Measurements from ENCODE around the gene CYSLTR2. TPM values are rescaled to one million over a fixed set of nuclear protein-coding genes. Genes with fewer than 3 reads are reported as not detected.
"Not testable (repeated sequence)": the region's sequence is repeated elsewhere in the genome, so short reads cannot be mapped to it uniquely, and the experiment has no call there.

The CYSLTR2 gene
- polyA plus RNA-seq, 5 donors = 0.35 to 0.54 (median 0.39) TPM

DNA sequence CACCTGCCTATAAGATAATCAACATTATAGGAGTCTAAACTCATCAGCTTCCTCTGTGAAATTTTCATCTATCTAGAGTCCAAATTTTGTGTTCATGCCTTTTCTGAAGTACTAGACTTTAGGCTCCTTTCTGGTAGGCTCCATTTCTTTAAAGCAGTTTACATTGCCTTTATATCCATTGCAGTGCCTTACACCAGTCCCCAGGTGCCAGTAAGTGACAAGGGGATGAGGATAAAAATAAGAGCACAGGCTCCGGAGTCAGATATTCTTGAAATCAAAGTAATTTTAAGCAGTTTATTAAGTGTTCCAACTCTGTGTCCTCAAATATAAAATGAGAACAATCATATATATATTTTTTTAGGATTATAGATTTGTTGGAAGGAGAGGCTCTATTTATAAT lies 10.6 kb upstream of the CYSLTR2 start:
- no peak for DNase-seq

GRCh38 chr13:48644141-48644540 lies 9.6 kb upstream of the CYSLTR2 start:
- DNase-seq = no peak

DNA sequence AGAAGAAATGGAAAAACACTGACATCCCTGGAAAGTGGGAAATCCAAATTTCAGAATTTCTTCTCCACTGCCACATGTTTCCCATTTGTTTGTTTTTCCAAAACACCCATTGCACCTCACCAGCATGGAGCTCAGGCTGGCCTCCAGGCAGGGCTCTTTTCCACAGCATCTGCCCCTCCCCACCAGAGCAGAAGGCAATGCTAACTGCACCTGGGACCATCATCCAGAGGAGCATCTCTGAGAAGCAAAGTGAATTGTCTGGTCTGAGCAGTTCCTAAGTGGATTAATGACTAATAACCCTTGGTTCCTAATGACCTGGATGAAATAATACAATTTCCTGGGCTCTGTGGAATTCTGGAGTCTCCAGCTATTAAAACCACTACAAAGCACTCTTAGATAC lies 8.8 kb upstream of the CYSLTR2 start:
- DNase-seq = no peak

DNA sequence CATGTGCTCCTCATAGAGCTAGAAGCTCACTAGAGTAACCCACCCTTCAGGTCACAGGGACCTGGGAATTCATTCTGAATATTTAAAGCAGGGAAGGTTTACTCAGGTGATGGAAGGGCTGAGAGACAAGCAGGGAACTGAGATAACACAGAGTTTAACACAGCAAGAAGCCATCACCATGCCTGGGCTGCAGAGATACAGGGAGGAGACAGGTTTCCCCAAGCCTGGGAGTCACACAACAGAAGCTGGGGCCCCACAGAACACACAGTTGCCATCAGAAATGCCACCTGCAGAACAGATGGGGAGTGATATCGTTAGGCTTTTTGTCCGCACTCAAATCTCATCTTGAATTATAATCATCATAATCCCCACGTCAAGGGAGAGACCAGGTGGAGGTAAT lies 7.9 kb upstream of the CYSLTR2 start:
- DNase-seq = no peak

DNA sequence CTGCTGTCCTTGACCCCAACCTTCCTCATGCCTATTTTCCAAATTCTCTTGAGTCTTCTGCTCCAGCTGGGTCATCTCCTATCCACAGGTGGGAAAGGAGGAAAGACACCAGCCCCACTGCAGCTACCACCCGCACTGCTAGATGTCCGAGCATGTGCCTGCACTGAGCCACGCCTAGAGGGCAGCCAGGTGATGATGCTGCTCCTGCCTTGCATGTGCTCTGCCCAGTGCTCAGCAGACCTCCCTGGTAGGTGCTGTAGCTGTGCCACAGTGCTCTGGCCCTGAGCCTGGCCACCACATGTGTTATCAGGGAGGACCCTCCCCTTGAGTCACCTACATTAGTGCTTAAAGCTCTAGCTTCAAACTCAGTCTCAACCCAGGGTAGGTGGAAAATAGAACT lies 6.9 kb upstream of the CYSLTR2 start:
- no peak for DNase-seq

GRCh38 chr13:48647625-48648024 lies 6.1 kb upstream of the CYSLTR2 start:
- no peak for DNase-seq

DNA sequence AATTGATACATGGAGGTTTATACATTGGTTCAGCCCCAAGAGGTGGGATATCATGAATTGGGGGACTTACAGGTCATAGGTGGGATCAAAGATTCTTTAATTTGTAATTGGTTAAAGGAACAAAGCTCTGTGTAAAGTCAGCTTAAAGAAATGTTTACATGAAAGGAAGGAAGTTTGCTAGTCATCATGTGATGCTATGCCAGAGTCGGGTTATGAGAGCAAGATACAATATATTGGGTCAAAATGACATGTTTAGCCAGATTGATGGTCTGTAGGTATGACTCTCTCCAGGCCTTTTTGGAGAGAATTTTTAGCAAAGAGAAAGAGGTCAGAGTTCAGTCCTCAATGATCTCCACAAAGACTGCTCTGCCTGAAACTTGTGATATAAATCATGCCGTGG lies 5.3 kb upstream of the CYSLTR2 start:
- DNase-seq = no peak

- no peak for DNase-seq
These were observed 768 bp upstream of the CYSLTR2 start for GRCh38 chr13:48652851-48653471.

- DNase-seq = no peak
These were observed 782 bp downstream of the CYSLTR2 start for GRCh38 chr13:48654511-48654910.

DNA sequence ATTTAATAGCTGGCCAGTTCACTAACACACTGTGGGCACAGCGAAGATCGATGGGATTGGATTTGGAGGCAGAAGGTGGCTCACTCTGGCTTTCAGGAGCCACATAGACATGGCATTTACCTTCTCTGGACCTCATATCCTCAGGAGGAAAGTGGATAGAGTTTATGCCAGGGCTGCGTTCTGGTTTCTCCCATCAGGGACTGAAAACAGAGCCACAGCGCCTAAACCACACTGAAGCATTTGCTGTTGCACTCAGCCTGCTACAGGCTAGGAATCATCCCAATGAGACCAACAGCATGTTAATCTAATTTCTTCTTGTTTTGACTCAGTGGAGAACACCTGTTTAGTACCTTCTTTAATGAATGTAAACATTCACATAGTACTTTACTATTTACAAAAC lies 1.6 kb downstream of the CYSLTR2 start:
- no peak for DNase-seq

- no peak for DNase-seq
These were observed 2.9 kb downstream of the CYSLTR2 start for GRCh38 chr13:48656608-48657007.

DNA sequence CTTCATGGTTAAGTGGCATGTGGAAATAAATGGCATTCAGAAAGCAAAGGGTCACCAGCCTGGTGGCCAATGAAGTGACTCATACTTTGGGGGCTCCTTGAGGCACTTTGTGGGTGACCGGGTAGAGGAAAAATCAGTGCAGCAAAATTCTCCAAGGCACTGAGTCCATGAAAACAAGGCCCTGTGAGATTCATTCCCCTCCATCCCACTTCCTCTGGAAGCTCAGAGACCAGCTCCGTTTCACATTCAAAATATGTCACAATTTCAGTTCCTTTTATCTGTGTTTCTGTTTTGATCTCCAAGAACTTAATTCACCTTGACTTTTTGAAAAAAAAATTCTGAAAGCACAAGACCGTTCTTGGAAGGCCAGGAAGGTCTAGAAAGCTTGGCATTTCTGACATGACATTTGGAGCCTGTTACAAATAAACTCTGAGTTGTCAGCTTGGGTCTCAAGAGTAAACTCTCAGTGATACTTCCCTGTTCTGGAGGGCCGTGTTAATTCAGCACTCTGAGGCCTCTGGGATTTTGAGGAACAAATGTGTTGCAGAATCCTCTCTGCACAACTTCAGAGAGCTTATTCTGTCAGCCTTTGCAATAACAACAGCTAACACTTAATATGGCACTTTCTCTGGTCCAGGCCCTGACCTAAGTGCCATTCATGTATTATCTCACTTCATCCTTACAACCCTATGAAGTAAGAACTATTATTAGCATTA lies 6.8 kb downstream of the CYSLTR2 start:
- DNase-seq = peak; percentile 42 to 50

- DNase-seq = no peak
These were observed 7.4 kb downstream of the CYSLTR2 start for GRCh38 chr13:48661107-48661506.

DNA sequence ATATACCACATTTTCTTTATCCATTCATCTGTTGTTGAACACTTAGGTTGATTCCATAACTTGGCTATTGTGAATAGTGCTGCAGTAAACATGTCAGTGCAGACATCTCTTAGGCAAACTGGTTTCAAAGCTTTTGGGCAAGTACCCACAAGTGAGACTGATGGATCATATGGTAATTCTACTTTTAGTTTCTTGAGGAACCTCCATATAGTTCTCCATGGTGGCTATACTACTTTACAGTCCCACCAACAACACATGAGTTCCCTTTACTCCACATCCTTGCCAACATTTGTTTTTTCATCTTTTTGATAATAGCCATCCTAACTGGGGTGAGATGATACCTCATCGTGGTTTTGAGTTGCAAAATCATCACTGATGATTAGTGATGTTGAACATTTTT lies 8.5 kb downstream of the CYSLTR2 start:
- no peak for DNase-seq

- DNase-seq = no peak
These were observed 13.4 kb downstream of the CYSLTR2 start for GRCh38 chr13:48667136-48667535.

DNA sequence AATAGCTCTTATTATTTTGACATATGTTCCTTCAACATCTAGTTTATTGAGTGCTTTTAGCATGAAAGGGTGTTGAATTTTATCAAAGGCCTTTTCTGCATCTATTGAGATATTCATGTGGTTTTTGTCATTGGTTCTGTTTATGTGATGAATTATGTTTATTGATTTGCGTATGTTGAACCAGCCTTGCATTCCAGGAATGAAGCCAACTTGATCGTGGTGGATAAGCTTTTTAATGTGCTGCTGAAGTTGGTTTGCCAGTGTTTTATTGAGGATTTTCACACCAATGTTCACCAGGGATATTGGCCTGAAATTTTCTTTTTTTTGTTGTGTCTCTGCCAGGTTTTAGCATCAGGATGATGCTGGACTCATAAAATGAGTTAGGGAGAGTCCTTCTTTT lies 17.7 kb downstream of the CYSLTR2 start:
- DNase-seq = not testable (repeated sequence)

DNA sequence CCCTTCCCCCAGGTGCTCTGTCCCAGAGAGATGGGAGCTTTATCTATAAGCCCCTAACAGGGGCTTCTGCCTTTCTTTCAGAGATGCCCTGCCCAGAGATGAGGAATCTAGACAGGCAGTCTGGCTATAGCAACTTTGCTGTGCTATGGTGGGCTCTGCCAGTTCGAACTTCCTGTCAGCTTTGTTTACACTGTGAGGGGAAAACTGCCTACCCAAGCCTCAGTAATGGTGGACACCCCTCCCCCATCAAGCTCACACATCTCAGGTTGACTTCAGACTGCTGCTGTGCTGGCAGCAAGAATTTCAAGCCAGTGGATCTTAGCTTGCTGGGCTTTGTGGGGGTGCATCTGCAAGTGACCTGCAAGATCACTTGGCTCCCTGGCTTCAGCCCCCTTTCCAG lies 21.5 kb downstream of the CYSLTR2 start:
- no peak for DNase-seq

DNA sequence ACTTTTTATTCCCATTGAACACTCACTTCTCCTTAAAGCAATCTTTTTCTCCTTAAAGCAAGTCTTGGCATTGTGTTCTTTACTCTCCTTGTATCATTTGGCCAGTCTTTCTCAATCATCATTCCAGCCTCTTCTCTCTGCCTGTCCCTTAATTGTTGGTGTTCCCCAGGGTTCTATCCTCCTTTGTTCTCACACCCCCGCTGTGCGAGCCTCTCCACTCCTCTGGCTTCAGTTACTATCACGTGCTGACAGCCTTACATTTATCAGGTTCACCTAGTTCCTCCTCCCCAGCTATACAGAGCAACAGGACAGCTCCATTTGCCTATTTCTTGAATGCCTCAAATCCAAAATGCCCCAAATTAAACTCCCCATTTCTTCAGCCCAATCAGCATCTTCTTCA lies 24.6 kb downstream of the CYSLTR2 start:
- no peak for DNase-seq

- DNase-seq = no peak
These were observed 26.4 kb downstream of the CYSLTR2 start for GRCh38 chr13:48679941-48680680.

DNA sequence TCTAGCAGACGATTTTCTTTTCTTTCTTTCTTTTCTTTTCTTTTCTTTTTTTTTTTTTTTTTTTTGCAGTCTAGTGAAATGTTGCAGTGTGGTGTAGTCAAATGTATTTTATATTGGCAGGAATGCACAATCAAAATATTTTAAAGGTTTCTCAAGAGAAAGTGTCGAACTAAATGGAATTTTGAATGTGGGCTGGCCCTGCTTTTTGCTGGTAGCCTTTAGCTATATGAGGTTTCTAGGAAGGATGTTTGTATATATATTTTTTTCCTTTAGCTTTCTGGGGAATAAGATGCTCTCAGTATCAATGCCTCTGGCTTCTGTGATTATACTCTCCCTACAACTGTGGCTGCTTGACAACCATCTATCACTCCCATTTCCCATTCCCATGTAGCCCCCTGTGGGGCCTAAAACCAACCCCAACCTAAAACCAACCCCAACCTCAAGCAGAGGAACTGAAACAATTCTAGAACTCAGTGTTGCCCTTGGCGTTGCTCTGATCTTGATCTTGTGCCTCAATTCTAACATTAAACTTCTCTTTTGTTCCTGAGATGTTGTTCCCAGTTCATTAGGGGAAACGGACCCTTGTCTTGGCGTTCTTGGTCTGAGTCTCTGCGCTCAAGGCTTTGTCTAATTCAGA lies 27.1 kb downstream of the CYSLTR2 start:
- no peak for DNase-seq

- no peak for DNase-seq
These were observed 28.2 kb downstream of the CYSLTR2 start for GRCh38 chr13:48681905-48682304.

DNA sequence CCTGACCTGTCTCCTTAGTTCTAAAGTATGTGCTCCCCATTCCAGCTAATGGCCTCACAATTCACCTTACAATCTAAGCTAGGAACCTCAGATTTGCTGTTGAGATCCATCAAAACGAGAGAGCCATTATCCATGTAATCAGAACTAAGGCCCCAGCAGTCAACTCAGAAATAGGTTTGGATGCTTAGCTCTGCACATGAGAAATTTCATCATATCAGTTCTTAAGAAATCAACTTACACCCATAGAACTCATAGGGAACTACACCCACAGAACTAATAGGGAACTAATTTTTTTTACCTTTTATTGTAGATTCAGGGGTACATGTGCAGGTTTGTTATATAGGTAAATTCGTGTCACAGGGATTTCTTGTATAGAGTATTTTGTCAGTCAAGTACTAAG lies 28.7 kb downstream of the CYSLTR2 start:
- DNase-seq = no peak
